Brain microvascular endothelial cell (primary cell): ENCODE data around the gene SASH3.

ENCODE experiments used
- DNase-seq: peaks from one replicate; pipeline ENCODE4 v3.0.0-alpha.2; 2020
- H3K27ac ChIP-seq: fragments of 250-450 bp; sonication (Bioruptor Pico); 2 replicates; pipeline ENCODE4 v1.5.1; 2020; ENCODE audit warnings: mild to moderate bottlenecking, moderate library complexity
- H3K27me3 ChIP-seq: fragments of 250-450 bp; sonication (Bioruptor Pico); replicated peaks from 2 replicates; pipeline ENCODE4 v1.5.1; 2020; ENCODE audit warnings: mild to moderate bottlenecking
- H3K36me3 ChIP-seq: fragments of 250-450 bp; sonication (Bioruptor Pico); replicated peaks from 2 replicates; pipeline ENCODE4 v1.5.1; 2020; ENCODE audit warnings: mild to moderate bottlenecking
- H3K4me3 ChIP-seq: 2 replicates; pipeline ENCODE4 v1.5.1; 2011; ENCODE audit warnings: low read depth, mild to moderate bottlenecking, control low read depth, low read length, moderate library complexity
- in situ Hi-C: cut with HindIII; loops from 2 replicates; pipeline ENCODE4 v1.10.0; 2017; ENCODE audit warnings: low sequenced_read_pairs, low pct_ligation_motif_present
- TF ChIP-seq, protein P1 (sequence below): IDR thresholded peaks from 2 replicates; pipeline ENCODE4 v1.5.1; 2011; ENCODE audit warnings: low read depth, mild to moderate bottlenecking, moderate library complexity, low read length, control low read depth, inconsistent platforms; ENCODE audit errors: missing control alignments

The SASH3 gene

DNA sequence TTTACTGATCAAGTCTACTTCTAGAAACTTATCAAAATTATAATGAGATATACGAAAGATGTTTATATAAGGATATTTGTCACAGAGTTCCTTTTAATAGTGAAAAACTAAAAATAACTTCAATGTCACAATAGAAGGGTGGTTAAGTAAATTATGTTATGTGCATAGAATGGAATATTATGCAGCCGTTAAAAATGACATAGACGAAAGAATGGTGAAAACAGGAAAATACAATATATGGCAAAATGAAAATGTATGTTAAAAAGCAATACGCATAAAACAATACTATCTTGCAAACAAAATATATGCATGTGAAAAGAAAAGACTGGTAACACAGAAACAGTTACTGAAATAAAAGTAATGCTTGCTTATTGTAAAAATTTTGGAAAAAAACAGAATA is 44.9 kb downstream of the SASH3 start:
- TF ChIP-seq, protein P1, sequence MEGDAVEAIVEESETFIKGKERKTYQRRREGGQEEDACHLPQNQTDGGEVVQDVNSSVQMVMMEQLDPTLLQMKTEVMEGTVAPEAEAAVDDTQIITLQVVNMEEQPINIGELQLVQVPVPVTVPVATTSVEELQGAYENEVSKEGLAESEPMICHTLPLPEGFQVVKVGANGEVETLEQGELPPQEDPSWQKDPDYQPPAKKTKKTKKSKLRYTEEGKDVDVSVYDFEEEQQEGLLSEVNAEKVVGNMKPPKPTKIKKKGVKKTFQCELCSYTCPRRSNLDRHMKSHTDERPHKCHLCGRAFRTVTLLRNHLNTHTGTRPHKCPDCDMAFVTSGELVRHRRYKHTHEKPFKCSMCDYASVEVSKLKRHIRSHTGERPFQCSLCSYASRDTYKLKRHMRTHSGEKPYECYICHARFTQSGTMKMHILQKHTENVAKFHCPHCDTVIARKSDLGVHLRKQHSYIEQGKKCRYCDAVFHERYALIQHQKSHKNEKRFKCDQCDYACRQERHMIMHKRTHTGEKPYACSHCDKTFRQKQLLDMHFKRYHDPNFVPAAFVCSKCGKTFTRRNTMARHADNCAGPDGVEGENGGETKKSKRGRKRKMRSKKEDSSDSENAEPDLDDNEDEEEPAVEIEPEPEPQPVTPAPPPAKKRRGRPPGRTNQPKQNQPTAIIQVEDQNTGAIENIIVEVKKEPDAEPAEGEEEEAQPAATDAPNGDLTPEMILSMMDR = no peak
- no peaks in the 10 kb centered on the region for H3K27me3 ChIP-seq
- DNase-seq = no peak
- peaks cover 8% of the 10 kb centered on the region for H3K36me3 ChIP-seq
- no peak overlapping the region for H3K27ac ChIP-seq
- in situ Hi-C loops = no loop called here
- no peak overlapping the region for H3K4me3 ChIP-seq

DNA sequence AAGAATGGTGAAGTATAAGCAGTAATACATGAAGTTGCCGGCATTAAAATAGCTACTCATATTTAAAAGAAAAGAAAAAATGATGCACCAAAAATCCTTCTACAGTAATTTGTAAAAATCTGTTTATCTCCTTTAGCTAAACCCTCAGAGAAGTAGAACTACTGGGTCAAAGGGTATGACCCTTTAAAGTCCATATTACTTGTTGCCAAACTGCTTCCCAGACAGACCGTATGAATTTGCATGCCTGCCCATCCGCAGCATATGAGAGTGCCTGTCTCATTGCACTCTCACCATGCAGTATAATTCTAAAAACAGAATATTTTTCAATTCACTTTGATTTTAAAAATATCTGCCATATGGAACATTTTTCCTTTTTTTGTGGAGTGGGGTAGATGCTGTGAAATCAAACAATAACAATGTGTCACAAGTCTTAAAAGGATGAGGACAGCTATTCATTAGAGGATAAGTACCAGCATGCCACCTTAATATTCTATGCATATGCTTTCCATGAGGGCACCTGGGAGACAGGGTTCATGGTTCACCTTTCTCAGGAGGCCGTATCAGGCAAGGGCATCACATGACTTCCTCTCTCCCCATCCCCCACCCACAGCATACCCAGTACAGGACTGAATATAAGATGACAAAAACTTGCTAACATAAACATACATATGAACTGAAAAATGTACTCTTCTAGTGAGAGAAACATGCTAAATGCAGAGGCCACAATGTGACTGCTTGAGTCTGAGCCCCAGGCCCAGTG is 46.2 kb downstream of the SASH3 start:
- DNase-seq = no peak
- no peaks in the 10 kb centered on the region for H3K27me3 ChIP-seq
- H3K36me3 ChIP-seq = peaks cover 8% of the 10 kb centered on the region
- no peak overlapping the region for H3K27ac ChIP-seq
- TF ChIP-seq, protein P1 = no peak
- H3K4me3 ChIP-seq = no peak overlapping the region
- in situ Hi-C loops = no loop called here

DNA sequence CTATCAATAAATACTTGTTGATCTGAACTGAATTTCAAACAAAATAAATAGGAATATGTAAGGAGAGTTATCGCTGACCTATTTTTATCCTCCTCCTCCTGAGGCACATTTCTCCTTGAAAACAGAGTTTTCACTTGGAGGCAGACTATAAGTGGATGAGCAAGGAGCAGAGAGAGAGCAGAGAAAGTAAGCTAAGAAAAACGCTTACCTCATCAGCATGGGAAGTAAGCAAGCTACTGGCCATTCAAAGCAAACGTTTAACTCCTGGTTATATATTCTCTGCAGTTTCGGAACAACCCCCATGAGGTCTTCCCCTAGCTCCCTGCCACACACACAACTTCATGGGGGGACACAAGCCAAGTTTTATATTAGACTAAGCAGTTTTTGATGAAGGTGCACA is 50.7 kb downstream of the SASH3 start:
- Histone ChIP-seq H3K36me3 (no peaks in the 10 kb centered on the region), H3K4me3 (no peak overlapping the region), H3K27me3 (no peaks in the 10 kb centered on the region), H3K27ac (no peak overlapping the region)
- TF ChIP-seq, protein P1 = no peak
- in situ Hi-C loops = no loop called here
- DNase-seq = no peak

DNA sequence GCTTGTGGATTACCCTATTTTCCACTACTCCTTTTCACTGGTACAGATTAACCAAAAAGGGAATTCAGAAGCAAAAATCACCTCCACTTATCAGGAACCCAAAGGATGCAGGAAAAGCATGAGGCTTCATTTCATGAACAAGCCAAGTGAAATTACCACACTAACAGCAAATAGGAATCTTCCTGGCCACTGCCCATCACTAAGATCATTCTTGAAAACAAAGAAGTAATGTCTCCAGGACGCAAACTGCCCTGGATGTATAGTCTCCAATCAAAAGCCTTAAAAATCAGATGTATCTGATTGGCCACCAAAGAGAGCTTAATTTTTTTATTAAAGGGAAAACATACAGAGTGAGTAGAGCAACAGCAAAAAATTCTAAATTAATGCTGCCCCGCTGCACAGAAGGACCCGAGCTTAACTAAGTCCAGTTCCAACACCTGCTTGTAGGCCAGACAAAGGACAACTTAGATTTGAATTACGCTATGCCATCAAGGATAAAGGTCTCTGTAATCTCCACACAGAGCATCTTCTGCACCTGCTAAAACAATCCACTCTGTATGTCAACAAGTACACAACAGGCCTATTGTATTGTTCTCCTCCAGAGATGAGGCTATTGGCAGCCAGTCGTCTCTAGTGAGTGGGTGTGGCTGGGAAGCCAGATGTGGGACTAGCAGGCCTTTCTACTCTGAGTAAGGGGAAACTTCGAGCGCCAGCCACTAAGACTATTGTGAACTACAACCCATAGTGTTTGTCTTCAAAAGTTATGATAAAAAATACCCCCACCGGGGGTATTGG is 51.5 kb downstream of the SASH3 start:
- no peaks in the 10 kb centered on the region for H3K27me3 ChIP-seq
- TF ChIP-seq, protein P1 = no peak
- in situ Hi-C loops = no loop called here
- H3K36me3 ChIP-seq = no peaks in the 10 kb centered on the region
- DNase-seq = no peak
- H3K27ac ChIP-seq = no peak overlapping the region
- no peak overlapping the region for H3K4me3 ChIP-seq

DNA sequence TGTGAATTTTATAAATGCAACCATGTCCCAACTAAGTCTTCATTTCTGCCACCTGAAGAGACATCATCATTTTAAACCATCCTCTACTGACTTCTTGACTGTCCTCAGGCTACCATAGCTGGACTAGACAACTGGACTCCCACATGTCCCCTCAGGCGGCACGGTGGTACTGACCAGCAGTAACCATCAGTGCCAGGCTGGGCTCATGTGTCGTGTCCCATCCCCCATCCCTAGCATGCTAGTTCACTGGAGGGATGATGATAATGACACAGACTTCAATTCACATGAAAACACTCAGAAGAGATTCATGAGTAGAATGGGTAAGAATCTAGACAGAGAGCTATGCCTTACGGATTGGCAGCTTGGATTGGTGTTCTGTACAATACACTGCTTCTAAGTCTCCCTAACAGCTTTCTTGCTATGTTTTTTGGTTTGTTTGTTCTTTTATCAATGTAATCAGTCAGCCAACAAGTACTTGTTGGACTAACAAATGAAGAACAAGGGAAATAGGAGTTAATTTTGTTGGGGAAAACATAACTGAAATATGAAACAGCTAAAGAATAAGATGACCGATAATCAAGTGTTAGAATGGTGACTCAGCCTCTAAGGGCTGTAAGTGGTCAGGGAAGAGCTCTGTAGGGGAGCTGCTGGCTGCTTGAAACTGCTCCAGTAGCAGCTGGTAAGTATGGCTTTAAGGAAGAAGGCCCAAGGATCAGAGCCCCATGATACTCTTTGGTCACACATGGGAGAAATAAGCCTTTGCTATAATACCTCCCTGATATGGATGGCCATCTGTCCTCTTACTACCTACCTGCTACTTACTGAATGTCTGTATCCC is 53.6 kb downstream of the SASH3 start:
- peak; percentile 47 for DNase-seq
- TF ChIP-seq, protein P1 = no peak
- H3K4me3 ChIP-seq = no peak overlapping the region
- H3K27me3 ChIP-seq = no peaks in the 10 kb centered on the region
- in situ Hi-C loops = no loop called here
- peak overlapping the region; percentile 15 for H3K27ac ChIP-seq
- H3K36me3 ChIP-seq = no peaks in the 10 kb centered on the region
